Nucleus accumbens (tissue), 56 donors: ENCODE data around the gene ANO1.

Experiments used
- DNase-seq, 56 donors: peaks; one replicate each; lab custom pipeline; 2025; lab: John Stamatoyannopoulos, UW

The ANO1 gene

DNA sequence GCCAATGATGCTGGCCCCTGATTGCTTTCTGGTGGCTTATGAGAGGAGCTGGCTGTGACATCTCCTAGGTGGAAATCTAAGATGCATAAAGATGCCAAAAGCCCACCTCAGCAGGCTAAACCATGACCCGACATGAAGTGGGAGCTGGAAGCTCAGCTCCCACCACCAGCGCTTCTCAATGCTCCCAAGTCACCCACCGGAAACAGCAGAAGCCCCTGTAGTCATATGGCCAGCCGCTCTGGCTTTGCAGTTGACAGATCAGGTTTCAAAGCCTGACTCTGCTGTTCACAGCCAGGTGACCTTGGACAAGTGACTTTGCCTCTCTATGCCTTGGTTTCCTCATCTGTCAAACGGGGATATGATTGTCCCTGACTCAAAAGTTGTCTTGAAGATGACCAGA lies 29.1 kb upstream of the ANO1 start:
- DNase-seq: no peak

GRCh38 chr11:70050243-70050642 lies 27.9 kb upstream of the ANO1 start:
- DNase-seq: no peak

DNA sequence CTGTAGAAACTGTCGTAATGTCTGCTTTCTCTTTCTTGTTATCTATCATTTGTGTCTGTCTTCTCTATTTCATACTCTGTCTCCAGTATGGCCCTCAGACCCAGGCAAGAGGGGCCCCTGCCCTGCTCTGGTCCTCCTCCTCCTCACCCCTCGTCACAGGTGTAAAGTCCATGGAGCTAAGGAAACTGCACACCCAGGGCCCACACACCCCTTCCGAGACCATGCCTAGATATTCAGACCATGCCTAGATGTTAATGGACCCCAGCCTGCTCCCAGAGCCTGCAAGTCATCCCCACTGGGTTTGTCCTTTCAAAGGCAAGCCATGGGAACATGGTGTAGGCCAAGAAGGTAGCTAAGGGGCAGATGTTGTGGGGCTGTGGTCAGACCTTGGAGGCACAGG lies 24.1 kb upstream of the ANO1 start:
- DNase-seq: no peak

- no peak for DNase-seq
Observed at GRCh38 chr11:70055444-70055843, 22.7 kb upstream of the ANO1 start.

DNA sequence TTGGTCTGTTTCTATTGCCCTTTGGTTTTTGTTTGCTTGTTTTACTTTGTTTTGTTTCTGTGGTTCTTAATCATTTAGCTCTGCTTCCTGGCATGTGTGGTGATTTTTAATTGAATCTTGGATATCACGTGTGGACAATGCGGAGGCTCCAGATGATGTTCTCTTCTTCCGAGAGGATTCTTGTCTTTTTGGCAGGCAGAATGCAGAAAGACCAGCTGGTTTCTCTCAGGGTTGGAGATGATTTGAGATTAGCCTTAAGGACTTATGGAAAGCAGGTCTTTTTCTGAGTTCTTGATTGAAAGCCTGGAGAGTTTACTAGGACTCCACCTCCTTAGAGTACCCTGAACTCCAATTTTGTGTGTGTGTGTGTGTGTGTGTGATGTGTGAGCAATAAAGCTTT lies 21.0 kb upstream of the ANO1 start:
- DNase-seq: no peak

GRCh38 chr11:70059971-70060370 lies 18.1 kb upstream of the ANO1 start:
- no peak for DNase-seq

DNA sequence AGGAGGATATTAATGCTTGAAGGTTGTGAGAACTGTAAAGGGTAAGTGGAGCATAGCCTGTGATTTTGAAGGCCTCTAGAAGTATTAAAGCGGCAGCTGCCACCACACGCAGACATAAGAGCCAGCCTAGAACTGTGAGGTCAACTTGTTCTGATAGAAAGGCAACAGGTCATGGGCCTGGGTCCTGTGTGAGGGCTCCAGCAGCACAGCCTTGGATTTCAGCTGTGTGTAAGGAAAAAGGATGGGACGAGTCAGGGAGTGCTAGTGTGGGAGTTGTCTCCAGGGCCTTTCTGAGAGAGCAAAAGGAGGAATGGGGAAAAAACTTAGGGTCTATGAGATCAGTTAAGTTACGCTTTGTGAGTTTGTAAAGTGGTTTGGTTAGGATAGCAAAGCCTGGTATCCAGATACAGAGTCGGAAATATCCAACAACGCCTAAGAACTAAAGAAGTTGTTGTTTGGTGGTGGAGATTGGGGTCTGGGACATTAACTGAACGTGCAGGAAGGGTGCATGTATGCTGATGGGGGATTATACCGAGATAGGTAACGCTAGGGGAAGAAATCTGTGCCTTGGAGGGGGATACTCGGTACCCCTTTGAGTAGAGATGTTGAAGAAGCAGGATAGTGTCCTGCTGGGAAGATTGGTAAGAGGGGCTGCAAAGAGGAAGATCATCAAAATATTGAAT lies 17.4 kb upstream of the ANO1 start:
- DNase-seq: no peak

- DNase-seq: no peak
Observed at GRCh38 chr11:70061734-70062133, 16.4 kb upstream of the ANO1 start.

- DNase-seq: no peak
Observed at GRCh38 chr11:70063121-70063520, 15.0 kb upstream of the ANO1 start.

- no peak for DNase-seq
Observed at GRCh38 chr11:70063555-70063954, 14.6 kb upstream of the ANO1 start.

DNA sequence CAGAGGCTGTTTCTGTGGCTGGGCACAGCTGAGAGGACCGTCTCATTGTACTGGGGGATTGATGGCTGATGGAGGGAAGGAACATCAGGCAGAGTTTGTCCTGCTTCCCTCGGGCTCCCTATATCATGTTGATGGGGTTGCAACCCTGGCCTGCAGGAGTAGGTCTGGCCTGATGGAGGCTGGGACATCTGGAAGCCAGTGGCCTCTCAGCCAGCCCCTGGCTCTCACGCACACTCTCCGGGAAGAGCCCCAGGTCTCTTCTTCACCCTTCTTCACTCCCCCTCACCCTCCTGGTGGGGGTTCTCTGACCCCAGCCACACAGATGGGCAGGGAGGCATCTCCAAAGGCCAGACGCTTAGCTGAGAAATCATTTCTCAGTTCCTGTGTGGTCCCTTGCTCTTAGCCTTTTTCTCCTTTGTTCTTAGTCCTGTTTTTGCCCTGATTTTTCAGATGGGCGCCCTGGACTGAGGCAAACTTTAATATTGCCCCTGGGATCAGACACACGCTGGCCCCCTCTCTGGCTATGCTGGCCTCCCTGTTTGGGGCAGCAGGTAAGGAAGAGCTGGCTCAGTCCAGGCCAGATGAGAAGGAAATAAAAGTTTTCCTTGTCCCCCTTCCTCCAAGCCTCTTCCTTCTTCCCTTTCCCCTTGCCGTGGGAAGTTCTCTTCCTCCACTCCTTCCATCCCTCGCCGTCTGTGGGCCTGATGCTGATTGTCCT lies 13.9 kb upstream of the ANO1 start:
- no peak for DNase-seq

DNA sequence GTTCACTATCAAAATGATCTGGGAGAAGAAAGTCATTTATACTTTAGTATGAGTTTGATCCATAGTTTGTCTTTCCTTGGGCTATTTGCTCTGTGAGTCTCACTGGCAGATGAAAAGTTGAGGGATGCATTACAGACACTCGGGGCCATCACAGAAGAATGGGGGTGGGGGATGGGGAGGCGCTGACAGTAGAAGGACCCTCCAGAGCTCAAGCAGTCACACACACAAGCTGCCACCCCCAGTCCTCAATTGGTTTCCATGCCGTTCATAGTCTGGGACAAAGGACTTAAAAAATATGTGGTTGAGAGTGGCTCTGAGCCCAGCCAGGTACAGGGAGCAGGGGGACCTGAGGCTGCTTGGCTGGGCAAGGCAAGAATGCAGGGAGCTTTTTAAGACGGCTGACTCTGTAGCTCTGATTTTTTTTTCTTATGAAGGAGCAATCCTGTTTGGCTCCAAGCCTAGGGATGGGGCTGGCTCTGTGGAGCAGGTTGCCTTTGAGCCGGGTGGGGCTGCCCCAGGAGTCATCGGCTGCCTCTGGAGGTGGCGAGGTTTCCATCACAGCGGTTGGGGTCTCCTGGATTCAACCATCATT lies 13.3 kb upstream of the ANO1 start:
- no peak for DNase-seq

- DNase-seq: no peak
Observed at GRCh38 chr11:70065318-70066135, 12.6 kb upstream of the ANO1 start.

GRCh38 chr11:70066136-70066520 lies 12.0 kb upstream of the ANO1 start:
- no peak for DNase-seq

DNA sequence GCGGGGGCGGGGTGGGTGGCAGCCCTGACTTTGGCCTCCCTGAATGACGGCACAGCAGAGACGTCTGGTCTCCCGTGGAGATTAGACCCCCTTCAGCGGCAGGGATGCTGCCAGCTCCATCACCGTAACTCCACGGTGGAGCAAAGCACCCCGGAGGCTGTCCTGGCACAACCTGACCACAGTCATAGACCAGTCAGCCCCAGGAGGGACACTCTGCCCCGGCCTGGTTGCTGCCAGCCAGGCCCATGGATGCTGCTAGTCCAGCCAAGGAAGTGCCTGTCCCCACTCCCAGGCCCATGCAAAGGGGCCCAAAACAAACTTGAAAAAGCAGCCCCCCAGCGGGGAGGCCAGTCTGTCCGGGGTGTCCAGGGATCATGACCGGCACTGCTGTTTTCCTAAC lies 11.5 kb upstream of the ANO1 start:
- DNase-seq: no peak

- DNase-seq: no peak
Observed at GRCh38 chr11:70067036-70067435, 11.1 kb upstream of the ANO1 start.

DNA sequence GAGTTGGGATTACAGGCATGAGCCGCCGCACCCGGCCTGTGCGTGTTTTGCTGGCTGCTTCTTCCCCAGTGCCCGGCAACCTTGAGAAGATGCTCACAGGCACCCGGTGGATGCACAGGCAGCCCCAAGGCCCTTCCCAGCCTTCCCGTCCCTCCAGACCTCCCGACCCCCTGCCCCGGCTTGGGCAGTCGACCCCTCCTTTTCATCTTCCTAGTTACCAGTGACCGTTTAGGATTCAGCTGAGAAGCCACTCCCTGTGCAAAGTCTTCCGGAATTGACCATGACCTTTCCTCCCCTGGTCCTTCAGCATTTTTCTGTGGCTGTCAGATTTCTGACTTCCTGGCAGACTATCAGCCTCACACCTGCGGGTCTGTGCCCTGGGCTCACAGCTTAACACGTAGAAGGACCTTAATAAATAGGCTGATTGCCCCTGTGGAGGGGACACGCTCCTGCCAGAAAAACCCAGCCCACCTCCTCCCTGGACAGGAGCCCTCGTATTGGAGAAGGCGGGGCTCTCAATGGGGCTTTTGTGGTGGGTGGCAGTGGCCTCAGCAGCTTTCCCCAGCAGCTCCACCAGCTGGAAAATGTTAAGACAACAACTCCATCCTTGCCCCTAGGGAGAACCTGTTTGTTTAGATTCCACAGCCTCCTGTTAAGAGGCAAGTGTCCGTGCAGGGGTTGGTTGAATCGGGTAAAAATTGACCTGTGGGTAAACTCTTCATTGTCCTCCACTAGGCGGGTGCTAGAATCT lies 10.4 kb upstream of the ANO1 start:
- DNase-seq: no peak

DNA sequence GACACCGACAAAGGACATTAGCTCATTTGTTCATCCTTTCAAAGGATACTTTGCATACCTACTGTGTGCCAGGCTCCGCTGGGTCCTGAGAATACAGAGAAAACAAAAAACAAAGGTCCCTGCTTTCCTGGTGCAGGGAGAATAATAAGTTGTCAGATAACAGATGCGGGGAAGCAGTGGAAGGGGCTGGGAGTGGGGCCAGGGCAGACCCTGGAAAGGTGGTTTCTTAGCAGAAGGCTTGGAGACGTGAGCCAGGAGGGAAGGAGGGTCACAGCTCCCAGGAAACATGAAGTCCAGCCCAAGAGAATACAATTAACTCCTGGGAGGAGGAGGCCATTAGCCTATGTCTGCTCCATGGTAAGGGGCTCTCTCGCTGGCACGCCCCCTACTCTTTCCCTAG lies 9.8 kb upstream of the ANO1 start:
- DNase-seq: no peak

DNA sequence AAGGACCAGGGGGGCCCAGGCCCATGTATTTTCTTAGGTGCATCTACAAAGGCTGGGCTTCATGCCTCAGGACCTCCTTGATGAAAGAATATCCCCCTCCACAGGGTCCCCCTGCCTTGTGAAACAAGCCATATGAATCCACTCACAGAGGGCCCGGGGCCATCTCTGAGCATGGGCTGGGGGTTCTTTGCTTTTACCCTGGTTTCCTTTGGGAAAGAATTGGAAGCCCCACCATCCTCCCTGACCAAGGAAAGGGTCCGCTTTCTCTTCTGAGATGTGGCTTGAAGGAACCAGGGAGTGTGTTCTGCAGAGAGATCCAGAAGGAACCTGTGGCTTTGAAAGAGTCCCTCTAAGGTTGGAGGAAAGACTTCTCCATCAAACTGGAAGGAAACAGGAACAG lies 9.2 kb upstream of the ANO1 start:
- no peak for DNase-seq

GRCh38 chr11:70070706-70071105 lies 7.4 kb upstream of the ANO1 start:
- no peak for DNase-seq

DNA sequence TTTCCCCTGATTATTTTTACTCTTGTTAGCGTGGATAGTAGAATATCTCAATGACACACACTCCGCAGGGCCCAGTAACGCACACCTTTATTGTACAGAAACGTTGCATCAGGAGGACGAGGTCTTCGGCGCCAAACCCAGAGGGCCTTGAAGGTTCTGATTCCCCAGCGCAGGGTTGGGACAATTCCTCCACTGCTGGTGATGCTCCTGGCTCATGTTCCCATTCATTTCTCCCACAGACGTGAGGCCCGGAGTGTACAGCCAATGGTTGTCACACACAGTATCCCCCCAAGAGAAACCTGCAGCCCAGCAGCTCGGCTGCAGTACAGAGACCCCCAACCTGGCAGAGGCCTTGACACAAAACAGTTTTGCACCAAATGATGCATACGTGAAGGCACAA lies 6.1 kb upstream of the ANO1 start:
- no peak for DNase-seq
